Hematopoietic multipotent progenitor cell treated with erythropoietin and hydrocortisone succinate and interleukin-3 and kit ligand, for 17 days (in vitro differentiated cells): ENCODE data around the gene ACTR10.

ENCODE experiments used
- DNase-seq: peaks from one replicate; pipeline ENCODE4 v3.0.0-alpha.2; 2015; ENCODE audit warnings: low spot score

ACTR10 gene

DNA sequence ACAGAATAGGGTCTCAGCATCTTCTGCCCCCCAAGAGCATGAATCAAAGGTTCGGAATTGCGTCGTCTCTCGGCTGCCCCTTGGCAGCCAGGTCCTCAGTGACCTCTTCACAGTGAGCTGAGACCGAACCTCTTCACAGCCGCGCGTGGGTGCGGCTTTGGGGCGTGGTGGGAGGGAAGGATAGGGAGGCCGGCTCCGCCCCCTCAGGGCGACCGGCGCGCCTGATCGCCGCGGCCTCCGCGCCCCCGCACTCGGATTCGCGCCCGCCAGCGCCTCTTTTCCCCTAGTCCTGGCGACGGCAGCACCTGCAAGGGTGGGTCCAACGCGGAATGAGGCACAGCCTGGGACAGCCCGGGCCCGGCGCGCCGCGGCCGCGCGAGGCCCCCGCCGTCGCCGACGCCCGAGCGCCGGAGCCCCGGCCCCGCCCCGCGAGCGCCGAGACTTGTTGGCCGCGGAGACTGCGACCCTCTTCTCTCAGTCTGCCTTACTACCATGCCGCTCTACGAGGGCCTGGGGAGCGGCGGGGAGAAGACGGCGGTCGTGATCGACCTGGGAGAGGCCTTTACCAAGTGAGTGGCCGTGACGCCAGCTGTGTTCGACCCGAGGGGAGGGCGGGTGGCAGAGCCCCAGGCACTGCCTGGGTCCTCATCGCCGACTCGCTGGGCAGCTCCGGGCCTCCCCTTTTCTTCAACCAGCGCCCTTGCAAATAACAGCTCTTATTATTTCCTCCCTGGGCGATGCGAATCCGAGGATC lies at the start of gene ACTR10:
ACTR10 (plus strand) TSS at position 424 of the 754 bp plus-strand sequence; CDS start at position 493, 69 bp downstream.
- peak; percentile 91 for DNase-seq

- DNase-seq: no peak
Measured at GRCh38 chr14:58150243-58150805, 49.6 kb upstream of the ACTR10 start.

- DNase-seq: no peak
Measured at GRCh38 chr14:58151133-58152013, 48.6 kb upstream of the ACTR10 start.

DNA sequence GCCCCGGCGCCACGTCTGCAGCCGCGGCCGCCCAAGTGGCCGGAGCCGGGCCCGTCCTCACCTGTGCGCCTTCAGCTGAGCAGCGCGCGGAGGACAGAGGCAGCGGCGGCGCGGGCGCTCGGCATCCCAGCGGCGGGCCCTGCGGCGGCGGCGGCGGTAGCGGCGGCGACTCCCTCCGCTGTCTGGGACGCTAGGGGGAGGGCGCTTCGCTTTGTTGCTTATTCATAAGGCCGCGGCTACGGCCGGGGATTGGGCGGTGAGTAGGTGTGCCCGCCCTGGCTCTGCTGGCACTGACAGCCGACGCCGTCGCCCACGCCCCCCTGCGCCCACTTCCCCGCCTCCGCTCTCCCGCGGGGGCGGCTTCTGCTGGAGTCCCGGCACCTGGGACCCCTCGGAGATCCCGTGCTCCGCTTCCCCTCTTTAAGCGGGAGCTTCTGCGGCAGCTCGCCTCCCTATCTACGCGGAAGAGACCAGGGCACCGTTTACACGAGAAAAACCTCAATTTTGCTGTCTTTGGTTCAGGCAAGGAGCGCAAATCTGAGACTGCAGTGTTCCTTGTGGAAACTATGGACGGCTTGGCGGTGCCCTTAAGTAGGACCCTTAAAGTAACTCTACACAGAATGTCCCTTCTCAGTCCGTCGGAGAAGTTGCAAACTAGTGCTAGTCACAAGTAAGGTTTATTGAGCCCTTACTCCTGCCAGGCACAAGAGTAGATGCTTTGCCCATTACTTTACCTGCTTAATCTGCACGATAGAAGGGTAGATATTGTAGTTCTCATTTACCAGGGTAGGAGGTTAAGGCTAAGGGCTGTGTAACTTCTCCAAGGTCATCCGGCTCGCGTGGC lies 47.7 kb upstream of the ACTR10 start, which contains the start of gene ARMH4:
ARMH4 (minus strand) TSS at position 200 of the 844 bp plus-strand sequence. CDS start 12,855 bp downstream, outside the sequence.
- peak; percentile 69 for DNase-seq

DNA sequence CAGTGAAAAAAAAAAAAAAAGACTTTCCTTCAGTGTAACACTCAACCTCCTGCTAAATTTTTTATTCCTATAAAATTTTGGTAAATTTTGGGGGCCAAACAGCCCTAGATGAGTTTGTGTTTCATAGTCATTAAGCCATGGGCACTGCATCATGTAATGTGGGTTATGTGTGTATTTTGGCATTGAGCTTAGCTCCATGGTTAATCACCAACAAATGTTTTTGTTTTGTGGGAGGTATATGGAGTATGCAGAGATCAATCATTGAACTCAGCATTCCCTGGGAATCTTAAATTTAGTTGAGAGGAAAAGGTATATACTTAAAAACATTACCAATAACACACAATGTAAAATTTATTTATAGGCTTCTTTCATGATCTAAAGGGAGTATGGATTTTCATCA lies 39.4 kb upstream of the ACTR10 start:
- DNase-seq: no peak

- peak; percentile 84 for DNase-seq
Measured at GRCh38 chr14:58166005-58166983, 33.7 kb upstream of the ACTR10 start.

DNA sequence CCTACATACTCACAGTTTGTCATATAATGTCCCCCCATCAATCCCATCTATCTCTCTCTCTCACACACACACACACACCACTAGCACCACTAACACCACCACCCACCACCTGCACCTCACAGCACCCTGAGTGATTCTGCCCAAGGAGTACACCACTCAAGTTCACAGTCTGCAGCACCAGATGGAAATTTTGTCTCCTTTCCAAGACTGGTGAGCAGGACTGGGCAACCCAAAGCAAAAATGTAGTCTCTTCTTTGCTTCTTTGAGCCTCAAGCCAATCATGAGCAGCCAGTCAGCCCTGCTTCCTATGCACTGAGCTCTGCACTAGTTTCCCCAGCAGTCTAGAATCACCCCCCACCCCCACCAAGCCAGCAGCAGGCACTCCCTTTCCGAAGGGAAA lies 32.9 kb upstream of the ACTR10 start:
- no peak for DNase-seq

- no peak for DNase-seq
Measured at GRCh38 chr14:58167891-58168290, 32.1 kb upstream of the ACTR10 start.

DNA sequence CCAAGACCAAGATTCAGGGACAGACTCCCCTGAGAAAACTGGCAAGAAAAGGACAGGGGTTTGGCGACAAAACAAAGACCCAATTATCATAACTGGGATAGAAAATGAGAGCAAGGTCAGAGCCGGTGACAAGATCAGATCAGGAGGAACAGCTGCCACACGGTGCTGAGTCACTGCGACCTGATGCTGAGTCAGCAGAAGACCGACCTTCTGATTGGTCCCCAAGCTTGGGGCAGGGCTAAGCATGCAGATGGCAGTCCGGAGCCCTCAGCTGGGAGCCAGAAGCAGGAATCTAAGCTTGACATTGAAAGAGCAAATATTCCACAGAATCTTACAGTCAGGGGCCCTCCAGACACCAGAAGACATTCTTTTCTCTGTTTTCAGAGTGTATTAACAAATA lies 28.9 kb upstream of the ACTR10 start:
- peak; percentile 89 for DNase-seq

DNA sequence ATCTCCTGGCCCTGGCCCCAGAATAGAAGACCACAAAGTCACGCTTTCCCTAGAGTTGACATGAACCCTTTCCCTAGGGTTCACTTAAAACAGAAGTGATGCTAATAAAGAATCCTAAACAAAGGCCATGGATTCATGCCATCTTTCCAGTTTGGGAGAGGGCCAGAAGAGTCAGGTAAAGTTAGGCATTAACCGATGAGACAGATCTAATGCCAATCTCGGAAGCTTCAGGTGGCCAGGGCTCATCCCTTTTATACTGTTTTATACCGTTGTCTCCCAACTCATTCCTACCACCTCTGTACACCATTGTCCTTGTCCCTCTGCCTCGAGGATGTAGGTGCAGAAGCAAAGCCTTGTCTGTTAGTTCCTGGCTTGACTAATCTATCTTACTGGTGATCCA lies 22.8 kb upstream of the ACTR10 start:
- DNase-seq: no peak

GRCh38 chr14:58189176-58189575 lies 10.8 kb upstream of the ACTR10 start:
- no peak for DNase-seq

GRCh38 chr14:58191763-58192601 lies 8.0 kb upstream of the ACTR10 start:
- no peak for DNase-seq

- DNase-seq: no peak
Measured at GRCh38 chr14:58193542-58193941, 6.4 kb upstream of the ACTR10 start.

GRCh38 chr14:58196198-58196597 lies 3.8 kb upstream of the ACTR10 start:
- DNase-seq: no peak

DNA sequence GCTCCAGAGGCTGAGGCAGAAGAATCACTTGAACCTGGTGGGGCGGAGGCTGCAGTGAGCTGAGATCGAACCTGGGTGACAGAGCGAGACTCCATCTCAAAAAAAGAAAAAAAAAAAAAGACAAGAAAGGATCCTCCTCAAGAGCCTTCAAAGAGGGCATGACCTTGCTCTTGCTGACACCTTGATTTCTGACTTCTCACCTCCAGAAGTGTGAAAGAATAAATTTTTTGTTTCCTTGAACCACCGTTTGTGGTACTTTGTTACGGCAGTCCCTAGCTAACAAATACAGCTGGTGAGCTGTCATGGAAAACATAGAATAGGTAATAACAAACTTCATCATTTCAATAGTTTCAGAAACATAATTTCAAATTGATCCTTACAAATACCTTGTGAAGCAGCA lies 1.9 kb upstream of the ACTR10 start:
- DNase-seq: no peak

DNA sequence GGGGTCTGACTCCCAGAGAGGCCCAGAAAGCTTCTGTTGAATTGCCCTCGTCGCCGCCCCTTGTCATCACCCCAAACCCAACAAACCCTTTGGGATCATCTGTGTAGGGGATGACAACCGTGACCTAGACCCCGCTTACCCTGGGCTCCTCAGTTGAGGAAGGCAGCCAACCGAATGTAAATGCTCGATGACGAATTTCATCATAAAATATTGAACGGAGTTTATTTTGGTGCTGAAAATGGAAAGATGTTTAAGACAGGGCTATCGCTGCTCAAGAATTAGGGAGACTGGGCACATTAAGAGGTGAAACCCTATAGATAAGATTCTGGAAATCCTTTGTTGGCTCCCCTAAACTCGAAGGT lies 512 bp downstream of the ACTR10 start:
- DNase-seq: no peak

- DNase-seq: peak; percentile 44
Measured at GRCh38 chr14:58200846-58201245, 897 bp downstream of the ACTR10 start.

GRCh38 chr14:58213176-58213575 lies 13.2 kb downstream of the ACTR10 start:
- DNase-seq: no peak

DNA sequence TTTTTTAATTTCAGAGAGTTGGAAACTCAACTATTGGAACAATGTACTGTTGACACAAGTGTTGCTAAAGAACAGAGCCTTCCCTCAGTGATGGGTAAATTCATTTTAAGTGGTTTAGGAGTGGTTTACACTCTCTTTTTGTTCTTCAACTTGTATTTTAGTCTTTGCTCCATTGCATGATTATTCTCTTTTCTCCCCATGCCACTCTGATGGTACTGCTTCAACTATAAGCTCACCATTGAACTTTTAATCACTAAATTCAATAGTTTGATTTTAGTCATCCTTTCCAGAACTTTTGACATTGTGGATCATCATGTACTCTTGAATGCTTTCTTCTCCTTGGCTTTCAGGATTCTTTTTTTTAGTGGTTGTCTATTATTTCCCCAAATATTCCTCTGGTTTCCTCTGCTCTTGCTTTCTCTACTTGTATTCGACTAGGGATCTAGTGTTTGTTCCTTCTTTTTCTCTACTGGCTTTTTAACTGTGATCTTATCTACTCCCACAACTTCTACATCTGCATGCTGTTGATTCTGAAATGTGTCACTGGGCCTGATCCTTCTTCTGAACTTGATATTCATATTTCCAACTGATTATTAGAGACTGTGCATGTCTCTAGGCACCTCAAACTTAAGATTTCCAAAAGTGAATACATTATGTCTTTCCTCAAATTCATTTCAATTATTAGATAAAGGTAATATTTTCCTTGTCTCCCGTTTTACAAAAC lies 15.4 kb downstream of the ACTR10 start:
- no peak for DNase-seq
